ENCODE results near the gene TLE6.
A peak's percentile ranks its signal among the peaks of the same experiment; 100 is the strongest.
"Not testable (repeated sequence)": the region's sequence is repeated elsewhere in the genome, so short reads cannot be mapped to it uniquely, and the experiment has no call there.

Gene TLE6

DNA sequence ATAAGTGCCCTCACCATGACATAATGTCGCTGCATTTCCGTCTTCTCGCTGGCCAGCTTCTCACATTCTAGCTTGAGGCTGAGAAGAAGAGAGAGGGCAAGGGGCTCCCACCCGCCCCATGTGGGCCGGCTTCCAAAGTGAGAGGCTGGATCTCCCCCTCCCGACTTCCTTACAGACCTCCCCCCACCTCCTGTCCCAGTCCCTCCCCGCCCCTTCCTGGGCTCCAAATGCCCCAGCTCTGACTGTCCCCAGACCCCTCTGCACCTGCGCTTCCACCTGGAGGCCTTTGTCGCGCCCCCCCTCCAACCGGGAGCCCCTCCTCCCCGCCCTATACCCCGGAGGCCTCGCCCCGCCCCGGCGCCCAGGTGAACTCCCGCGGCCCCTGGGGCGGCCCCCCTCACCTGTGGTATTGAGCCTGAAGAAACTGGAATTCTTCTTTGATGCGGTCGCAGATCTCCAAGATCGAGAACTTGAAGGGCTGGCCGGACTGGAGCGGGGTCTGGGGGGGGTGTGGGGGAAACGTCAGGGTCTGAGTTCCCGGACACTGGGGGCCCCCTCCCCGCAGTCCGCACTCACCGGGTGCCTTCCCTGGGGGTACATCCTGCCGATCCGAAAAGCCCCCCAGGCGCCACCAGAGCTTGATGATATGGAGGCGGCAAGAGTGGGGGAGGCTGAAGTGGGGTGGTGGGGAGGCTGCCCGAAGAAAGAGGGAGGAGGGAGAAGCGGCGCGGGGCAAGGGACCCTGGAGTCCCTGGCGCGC is 51.1 kb downstream of the TLE6 start:
- no peak for DNase-seq (ENCODE audit: low read depth in 2 of 2)

DNA sequence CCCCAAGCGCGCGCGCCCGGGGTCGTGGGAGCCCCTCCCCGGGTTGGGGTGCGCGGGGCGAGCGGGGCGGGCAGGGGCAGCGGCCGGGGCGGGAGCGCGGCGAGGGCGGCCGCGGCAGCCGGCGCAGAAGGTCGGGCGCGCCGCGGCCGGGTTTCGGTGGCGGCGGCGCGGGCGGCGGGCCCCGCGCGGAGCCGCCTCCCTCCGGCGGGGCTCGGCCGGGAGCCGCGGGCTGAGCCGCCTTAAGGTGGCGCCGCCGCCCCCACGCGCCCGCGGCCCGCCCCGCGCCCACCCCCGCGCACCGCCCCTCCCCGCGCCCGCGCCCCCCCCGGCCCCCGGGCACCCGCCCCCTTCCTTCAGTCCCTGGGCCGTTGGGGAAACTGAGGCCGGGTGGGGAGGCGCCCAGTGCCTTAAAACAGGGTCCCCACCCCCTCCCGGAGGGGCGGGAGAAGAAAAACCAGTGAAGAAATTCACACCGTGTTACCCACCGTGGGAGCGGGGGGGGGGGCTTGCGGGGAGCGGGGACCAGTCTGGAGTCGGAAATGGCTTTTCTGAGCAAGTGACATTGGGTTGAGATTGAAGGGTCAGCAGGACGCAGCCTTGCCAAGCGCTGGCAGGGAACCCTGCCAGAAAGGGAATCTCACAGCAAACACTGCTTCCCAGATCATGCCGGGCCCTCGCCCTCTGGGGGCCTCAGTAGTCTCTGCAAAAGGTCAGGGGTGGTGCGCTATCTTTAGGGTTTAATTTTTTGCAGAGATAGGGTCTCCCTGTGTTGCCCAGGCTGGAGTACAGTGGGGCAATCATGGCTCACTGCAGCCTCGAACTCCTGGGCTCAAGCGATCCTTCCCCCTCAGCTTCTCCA is 51.9 kb downstream of the TLE6 start, which contains the start of gene TLE2:
Gene TLE2, minus strand, starts transcription at position 216 of the 859 bp plus-strand sequence. CDS start 376 bp downstream, outside the sequence.
- DNase-seq (ENCODE audit: low read depth in 2 of 2), result no peak

DNA sequence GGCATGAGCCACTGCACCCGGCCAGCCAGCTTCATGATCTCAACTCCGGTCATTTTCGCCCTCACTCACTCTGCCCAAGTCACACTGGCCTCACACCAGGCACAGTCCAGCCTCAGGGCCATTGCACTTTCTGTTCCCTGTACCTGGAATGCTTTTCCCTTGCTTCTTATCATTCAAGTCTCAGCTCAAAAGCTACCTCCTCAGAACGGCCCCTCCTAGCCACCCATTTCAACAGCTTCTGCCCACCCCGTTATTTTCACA is 54.2 kb downstream of the TLE6 start:
- DNase-seq (ENCODE audit: low read depth in 2 of 2), result no peak

DNA sequence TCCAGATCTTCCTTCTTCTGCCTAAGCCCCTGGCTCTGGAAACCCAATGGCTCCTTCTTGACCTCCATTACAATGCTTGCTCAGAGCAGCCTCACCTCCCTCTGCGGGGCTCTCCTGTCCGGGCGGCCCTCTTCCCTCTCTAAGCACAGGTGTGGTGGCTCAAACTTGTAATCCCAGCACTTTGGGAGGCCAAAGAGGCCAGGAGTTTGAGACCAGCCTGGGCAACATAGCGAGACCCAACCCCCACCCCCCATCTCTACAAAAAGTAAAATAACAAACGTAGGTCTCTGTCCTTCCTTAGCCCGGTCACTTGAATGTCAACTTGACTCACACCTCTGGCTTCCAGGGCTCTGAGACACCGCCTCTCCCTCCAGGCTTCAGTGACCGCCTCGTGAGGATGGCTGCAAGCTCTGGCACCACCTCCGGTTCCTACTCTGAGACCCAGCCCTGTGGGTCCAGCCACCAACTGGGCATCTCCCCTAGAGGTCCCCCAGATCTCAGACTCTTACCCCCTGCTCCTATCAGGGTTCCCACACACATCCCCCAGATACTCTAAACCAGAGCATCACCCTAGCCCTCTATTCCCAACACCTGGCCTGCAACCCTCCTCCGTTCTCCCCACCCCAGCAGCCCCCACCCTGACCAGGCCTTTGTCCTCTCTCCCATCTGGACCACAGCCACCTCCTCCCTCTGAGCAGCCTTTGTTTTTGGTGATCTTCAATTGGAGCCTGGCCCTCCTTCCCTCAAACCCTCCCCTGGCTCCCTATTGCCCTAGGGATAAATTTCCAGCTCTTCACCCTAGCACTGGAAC is 56.4 kb downstream of the TLE6 start:
- DNase-seq (ENCODE audit: low read depth in 2 of 2), result no peak

DNA sequence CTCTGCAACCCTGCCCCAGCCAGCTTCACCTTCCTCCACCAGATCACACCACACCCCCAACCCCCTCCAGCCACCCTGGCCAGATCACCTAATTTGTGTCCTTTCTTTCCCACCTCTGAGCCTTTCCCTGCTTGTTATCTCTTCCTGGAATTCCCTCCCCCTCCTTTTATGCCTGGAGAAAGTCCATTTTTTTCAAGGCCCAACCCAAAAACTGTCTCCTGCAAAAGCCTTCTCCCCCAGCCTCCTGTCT is 57.0 kb downstream of the TLE6 start:
- no peak for DNase-seq (ENCODE audit: low read depth in 2 of 2)

DNA sequence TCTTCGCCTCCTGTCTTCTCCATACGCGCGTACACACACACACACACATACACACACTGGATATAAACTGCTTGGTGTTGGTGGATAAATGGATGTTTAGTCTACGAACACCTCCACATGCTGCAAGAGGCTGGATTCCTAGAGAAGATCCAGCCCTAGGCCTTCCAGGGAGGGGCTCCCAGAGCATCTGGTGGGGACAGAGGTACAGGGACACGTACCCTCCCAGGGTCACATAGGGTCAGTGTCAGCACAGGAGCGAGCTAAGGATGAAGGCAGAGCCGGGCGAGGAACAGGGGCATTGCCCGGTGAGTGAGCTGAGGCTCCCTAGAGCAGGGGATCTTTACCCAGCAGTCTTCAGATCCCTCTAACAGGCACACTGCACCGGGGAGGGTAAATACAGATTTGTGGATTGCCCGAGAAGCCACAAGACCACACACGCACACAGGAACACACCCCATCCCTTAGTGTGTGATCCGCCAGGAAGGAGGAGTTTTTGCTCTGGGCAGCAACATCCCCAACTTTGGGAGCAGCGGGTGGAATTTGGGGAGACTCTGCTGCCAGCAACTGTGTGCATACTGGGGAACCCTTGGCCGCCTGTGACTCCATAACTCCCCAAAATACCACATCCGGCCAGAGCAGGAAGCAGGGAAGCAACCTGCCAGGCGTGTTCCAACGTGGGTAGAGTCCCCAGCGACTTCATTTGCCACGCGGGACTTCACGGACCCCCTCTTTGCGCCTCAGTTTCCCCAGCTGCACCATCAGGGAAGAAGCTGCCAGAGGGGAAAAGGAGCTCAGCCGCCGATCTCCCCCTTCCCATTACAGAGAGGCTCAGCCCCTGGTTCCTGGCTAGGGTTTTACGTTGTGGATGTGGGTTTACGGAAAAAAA is 57.5 kb downstream of the TLE6 start:
- peak; percentile 15 to 25 for DNase-seq (ENCODE audit: low read depth in 2 of 2)

DNA sequence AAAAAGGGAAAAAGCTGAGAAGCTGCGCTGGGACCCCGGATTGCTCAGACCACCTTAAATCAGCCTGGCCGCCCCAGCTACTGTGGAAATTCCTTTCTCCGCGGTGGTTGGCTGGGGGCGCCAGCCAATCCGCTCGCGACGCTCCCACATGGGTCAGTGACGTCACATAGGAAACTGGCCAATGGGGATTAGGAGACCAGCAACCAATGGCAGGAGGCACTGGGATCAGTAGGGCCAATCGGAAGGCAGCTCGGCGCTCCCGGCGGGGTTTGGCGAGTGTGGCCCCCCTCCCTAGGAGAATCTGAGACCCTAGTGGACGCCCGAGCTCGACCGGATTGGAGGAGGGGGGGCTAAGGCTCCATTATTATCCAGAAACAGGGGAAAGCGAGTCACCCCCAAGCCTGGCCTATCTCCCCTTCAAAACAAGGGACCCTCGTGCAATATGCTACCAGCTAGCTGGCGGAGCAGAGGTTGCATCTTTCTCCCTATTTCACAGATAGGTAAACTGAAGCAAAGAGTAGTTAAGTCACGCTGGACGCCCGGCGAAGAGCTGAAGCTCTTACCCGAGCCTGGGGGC is 58.3 kb downstream of the TLE6 start:
- DNase-seq (ENCODE audit: low read depth in 2 of 2), result peak; percentile 99

DNA sequence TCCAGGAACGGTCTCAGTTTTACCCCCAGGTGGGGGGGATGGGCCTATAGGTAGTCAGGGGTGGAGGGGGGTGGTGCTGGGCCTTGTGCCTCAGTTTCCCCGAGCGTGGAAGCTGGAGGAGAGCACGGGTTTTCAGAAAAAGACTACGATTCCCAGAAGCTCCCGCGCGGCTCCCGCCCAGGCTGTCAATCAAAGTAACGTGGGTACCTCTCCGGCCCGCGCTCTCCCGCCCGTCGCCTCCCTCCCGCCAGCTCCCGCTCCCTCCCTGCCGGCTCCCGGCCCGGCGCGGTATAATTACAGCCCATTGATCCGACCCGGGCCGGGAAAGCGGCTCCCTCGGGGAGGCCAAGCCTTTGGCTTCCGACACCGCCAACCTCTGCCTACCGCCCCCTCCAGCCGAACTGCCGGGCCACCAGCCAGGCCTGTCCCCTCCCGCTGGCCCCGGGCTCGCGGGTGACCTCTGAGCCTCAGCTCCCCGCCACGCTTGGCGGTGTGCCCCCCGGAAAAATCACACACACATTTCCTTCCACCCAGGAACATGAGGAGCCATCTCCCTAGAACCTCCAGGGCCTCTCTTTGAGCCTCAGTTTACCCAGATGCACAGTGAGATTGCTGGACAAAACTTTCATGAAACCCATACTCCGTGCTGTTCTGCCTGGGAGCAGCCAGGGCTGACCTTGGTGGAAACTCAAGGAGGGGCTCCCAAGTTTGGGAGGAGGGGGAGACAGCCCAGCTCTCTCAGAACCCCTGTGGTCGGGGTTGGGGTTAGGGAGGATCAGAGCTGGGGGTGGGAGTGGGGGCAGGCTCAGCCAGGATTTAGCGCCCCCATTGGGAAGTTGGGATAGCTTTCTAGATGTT is 59.0 kb downstream of the TLE6 start:
- peak; percentile 82 to 86 for DNase-seq (ENCODE audit: low read depth in 2 of 2)

DNA sequence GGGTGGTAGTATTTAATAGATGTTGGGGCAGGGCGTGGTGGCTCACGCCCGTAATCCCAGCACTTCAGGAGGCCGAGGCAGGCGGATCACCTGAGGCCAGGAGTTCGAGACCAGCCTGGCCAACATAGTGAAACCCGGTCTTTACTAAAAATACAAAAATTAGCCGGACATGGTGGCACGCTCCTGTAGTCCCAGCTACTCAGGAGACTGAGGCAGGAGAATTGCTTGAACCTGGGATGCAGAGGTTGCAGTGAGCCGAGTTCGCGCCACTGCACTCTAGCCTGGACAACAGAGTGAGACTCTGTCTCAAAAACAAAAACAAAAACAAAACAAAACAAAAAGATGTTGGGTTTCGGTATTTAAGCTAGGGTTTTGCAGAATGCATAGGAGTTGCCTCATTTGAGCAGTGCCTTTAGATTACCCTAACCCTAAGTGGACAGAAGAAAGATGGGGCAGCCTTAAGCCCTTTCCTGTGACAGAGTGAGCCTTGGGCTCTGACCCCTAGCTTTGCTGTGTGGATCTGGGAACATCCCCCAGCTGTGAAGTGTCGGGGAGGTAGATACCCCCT is 59.7 kb downstream of the TLE6 start:
- DNase-seq (ENCODE audit: low read depth in 2 of 2), result not testable (repeated sequence)

DNA sequence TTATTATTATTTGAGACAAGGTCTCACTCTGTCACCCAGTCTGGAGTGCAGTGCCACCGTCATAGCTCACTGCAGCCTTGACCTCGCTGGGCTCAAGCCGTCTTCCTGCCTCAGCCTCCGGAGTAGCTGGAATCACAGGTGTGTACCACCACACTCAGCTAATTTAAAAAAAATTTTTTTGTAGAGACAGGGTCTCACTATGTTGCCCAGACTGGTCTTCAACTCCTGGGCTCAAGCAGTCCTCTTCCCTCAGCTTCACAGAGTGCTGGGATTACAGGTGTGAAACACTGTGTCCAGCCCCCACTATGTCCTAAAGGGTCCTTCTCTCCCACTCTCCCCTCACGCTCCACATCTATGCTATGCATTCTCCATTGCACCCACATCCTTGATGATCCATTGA is 60.9 kb downstream of the TLE6 start:
- DNase-seq (ENCODE audit: low read depth in 2 of 2), result no peak

DNA sequence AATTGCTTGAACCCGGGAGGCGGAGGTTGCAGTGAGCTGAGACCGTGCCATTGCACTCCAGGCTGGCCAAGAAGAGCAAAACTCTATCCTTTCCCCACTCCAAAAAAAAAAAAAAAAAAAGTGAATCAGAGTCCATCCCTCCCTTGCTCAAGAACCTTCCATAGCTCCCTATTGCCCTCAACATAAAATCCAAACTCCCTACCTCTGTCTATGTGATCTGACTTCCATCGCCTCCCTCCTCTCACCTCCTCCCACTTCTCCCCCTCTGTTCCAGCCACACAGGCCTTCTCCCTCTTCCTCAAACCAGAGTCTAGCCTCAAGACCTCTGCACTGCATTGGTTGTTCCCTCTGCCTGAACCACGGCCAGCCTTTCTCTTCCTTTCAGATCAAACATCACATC is 61.8 kb downstream of the TLE6 start:
- no peak for DNase-seq (ENCODE audit: low read depth in 2 of 2)

DNA sequence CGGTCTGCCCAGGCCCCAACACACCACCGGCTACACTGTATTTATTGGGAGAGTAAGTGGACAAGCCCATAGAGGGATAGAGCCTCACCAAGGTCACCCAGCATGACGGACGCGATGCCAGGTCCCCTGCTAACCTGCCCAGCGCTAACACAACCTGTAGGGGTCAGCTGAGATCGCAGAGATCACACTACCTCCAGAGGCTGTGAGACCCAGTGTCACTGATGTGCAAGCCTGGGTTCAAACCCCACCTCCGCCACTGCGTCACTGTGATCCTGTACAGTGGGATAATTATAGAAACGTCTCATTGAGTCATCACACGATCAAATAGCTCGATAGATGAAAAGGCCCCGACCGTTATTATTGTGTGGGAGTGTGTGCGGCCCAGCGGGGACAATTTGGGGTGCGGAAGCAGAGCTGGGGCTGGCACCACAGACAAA is 62.3 kb downstream of the TLE6 start:
- no peak for DNase-seq (ENCODE audit: low read depth in 2 of 2)

DNA sequence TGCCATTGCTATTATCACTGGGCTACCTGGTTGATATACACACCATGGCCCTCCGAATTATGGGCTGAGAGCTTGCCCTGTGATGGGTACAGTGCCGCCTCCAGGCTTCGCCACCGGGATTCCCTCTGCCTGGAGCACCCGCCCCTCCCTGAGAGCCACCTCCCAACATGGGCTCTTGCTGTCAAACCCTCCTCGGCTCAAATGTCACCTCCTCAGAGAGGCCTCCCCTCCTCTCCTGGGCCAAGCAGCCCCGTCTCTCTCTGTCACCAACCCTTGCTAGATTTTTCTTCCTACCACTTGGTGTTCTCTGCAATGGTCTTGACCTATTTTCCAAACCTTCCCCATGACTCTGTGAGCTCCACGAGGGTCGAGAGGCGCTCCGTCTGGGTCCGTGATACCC is 64.0 kb downstream of the TLE6 start:
- DNase-seq (ENCODE audit: low read depth in 2 of 2), result no peak

DNA sequence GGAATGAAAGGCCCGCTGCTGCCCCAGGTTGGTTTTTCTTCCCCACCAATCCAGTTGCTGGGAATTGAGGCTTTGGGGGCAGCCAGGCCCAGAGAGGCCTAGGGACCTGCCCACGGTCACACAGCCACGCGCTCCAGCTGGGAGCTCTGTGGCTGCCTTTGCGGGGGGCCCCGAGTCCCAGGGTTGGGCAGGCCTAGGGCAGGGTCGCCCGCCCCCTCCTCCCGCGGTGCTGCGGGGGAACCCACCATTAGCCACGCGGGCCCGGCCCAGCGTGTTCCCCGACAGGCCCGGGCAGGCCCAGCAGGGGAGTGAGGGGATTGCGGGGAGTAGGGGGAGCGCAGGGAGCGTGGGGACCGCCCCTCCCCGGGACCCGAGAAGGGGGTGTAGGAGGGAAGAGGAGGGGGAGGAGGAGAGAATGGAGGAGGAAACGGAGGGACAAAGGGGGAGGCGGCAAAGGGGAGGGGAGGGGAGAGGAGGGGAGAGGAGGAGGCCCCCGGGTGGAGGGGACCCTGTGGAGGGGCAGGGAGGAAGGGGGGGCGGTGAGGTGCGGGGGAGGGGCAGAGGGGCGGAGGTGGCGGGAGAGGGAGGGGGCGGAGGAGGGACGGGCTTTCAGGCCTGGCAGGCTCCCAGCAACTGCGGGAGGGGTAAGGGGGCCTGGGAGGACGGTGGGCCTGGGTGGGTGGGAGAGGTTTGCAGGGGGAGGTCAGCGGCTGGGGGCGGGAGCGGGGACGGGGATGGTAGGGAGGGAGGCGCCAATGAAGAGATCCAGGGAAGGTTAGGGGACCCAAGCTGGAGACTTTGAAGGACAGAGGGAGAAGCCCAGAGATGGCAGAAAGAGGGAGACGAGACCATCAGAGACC is 64.6 kb downstream of the TLE6 start:
- no peak for DNase-seq (ENCODE audit: low read depth in 2 of 2)

DNA sequence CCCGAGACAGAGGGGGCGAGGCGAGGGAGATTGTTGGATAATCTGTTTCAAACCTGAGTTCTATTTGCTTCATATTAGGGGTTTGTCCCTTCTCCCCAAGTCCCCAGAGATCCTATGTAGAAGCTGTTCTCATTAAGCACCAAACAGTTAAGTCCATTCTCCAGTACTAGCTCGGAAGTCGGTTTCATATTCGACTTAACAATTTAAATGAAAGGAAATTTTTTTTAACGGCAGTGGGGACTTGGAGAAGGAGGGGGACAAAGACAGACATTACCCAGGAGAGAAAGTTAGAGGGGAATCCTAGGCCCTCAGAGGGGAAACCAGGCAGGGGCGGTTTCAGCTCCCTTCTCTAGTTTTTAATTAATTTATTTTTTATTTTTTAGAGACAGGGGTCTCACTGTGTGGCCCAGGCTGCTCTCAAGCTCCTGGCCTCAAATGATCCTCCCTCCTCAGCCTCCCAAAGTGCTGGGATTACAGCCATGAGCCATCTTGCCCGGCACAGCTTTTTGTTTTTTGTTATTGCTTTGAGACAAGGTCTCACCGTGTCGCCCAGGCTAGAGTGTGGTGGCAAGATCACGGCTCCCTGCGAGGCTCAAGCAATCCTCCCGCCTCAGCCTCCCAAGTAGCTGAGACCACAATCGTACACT is 65.4 kb downstream of the TLE6 start:
- DNase-seq (ENCODE audit: low read depth in 2 of 2), result no peak
